Mesendoderm (in vitro differentiated cells): ENCODE data around the gene RPTN.

ENCODE experiments used
- DNase-seq: peaks from one replicate; pipeline ENCODE4 v3.0.0; 2013
- H2AK5ac ChIP-seq: 2 replicates; pipeline ENCODE4 v1.6.1; 2013; ENCODE audit warnings: low read length, inconsistent platforms
- H2BK120ac ChIP-seq: 2 replicates; pipeline ENCODE4 v1.6.1; 2013; ENCODE audit warnings: low read depth, mild to moderate bottlenecking, low read length, moderate library complexity, mixed read lengths
- H2BK15ac ChIP-seq: replicated peaks from 2 replicates; pipeline ENCODE4 v1.6.1; 2013; ENCODE audit warnings: low read depth, mild to moderate bottlenecking, moderate library complexity
- H2BK5ac ChIP-seq: 2 replicates; pipeline ENCODE4 v1.6.1; 2013; ENCODE audit warnings: low read length, inconsistent platforms
- H3K18ac ChIP-seq: 2 replicates; pipeline ENCODE4 v1.6.1; 2013; ENCODE audit warnings: mild to moderate bottlenecking, low read length, mixed read lengths
- H3K23ac ChIP-seq: one replicate; pipeline ENCODE4 v1.6.1; 2013; ENCODE audit warnings: low read length
- H3K27ac ChIP-seq: 2 replicates; pipeline ENCODE4 v1.5.1; 2013; ENCODE audit warnings: low read depth, mild to moderate bottlenecking, inconsistent platforms, low read length, moderate library complexity
- H3K27me3 ChIP-seq: 2 replicates; pipeline ENCODE4 v1.6.1; 2013; ENCODE audit warnings: low read length, control low read depth, mild to moderate bottlenecking, inconsistent platforms; ENCODE audit not compliant: insufficient read depth, poor library complexity
- H3K36me3 ChIP-seq: 2 replicates; pipeline ENCODE4 v1.6.1; 2013; ENCODE audit warnings: low read length, inconsistent platforms; ENCODE audit not compliant: control insufficient read depth, insufficient read depth
- H3K4ac ChIP-seq: one replicate; pipeline ENCODE4 v1.6.1; 2013; ENCODE audit warnings: low read depth, mild to moderate bottlenecking, low read length, moderate library complexity
- H3K4me1 ChIP-seq: 2 replicates; pipeline ENCODE4 v1.6.1; 2013; ENCODE audit warnings: low read depth, low read length, inconsistent platforms; ENCODE audit not compliant: control insufficient read depth
- H3K4me2 ChIP-seq: 2 replicates; pipeline ENCODE4 v1.6.1; 2013; ENCODE audit warnings: low read length
- H3K4me3 ChIP-seq: 2 replicates; pipeline ENCODE4 v1.5.1; 2013; ENCODE audit warnings: mild to moderate bottlenecking, low read length
- H3K56ac ChIP-seq: one replicate; pipeline ENCODE4 v1.6.1; 2013; ENCODE audit warnings: low read length
- H3K79me1 ChIP-seq: 2 replicates; pipeline ENCODE4 v1.6.1; 2013; ENCODE audit warnings: low read length, inconsistent platforms
- H3K79me2 ChIP-seq: 2 replicates; pipeline ENCODE4 v1.6.1; 2013; ENCODE audit warnings: mild to moderate bottlenecking, low read length; ENCODE audit not compliant: control insufficient read depth, insufficient read depth
- H3K9ac ChIP-seq: 2 replicates; pipeline ENCODE4 v1.6.1; 2013; ENCODE audit warnings: low read length, inconsistent platforms
- H4K5ac ChIP-seq: one replicate; pipeline ENCODE4 v1.6.1; 2013; ENCODE audit warnings: low read length
- H4K8ac ChIP-seq: one replicate; pipeline ENCODE4 v1.6.1; 2013; ENCODE audit warnings: low read depth, mild to moderate bottlenecking, control low read depth, low read length, moderate library complexity
- WGBS: extraction: QIAGEN DNeasy Blood & Tissue Kit; methylation state at CpG from one replicate; pipeline ENCODE4 v1.1.7; 2013; ENCODE audit warnings: low lambda C conversion rate, missing lambda C conversion rate; ENCODE audit not compliant: insufficient coverage; ENCODE audit errors: extremely low coverage; 5-methylcytosine and 5-hydroxymethylcytosine counted together

Gene RPTN

DNA sequence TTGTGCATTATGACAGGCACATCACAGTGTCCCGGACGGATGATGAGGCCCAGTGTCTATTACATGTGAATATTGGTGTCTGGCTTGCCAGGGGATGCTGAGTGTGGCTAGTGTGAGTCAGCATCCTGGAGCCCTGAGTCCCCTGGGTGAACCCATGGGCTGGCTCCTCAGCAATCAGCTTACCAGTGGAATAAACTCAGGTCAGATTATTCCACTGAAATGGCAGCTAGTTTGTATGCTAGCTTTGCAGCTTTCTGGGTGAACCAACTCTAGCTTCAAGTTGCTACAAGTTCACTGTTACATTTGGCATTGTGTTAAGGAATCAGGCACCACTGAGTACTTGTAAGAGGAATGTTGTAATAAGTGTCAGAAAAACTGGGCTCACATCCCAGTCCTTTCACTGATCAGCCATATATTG is 23.9 kb upstream of the RPTN start:
- no peak overlapping the region for H2BK15ac ChIP-seq
- DNase-seq, result no peak

DNA sequence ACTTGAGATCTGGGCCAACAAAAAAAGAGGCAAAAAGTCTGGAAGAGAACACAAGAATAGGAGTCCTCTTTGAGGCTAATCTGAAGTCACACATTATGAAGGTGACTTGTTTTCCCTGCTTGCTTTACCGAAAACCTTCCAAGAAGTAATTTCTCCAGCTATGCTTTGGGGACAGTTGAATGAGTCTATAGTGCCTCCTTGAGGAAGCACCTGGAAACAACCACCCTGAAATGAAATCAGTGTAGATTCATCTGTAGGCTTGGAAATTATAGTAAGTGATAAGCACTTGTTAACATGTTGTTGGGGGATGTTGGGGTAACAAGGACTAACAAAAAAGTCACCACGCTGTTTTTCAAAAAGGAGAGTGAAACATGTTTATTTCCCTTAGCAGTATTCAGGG is 23.4 kb upstream of the RPTN start:
- Histone ChIP-seq H3K27ac (no peak overlapping the region), H2BK120ac (no peak overlapping the region), H2AK5ac (no peak overlapping the region), H3K23ac (no peak overlapping the region), H3K79me2 (no peaks in the 10 kb centered on the region), H3K56ac (no peak overlapping the region), H2BK5ac (no peak overlapping the region), H4K8ac (no peak overlapping the region), H3K9ac (no peak overlapping the region), H3K18ac (no peak overlapping the region), H3K4me1 (no peaks in the 10 kb centered on the region), H2BK15ac (no peak overlapping the region), H3K4ac (no peak overlapping the region), H3K79me1 (no peaks in the 10 kb centered on the region), H3K4me3 (no peak overlapping the region), H3K27me3 (no peaks in the 10 kb centered on the region), H3K4me2 (no peak overlapping the region), H3K36me3 (no peaks in the 10 kb centered on the region), H4K5ac (no peak overlapping the region)
- no CpG with 5 or more reads among the region's 2 CpGs for WGBS
- DNase-seq, result peak; percentile 10

More for the DNA sequence above, 23.9 kb upstream of the RPTN start:
- Histone ChIP-seq H3K27me3 (no peaks in the 10 kb centered on the region), H3K36me3 (no peaks in the 10 kb centered on the region), H3K18ac (no peak overlapping the region), H3K4me1 (no peaks in the 10 kb centered on the region), H4K8ac (no peak overlapping the region), H3K23ac (no peak overlapping the region), H2BK5ac (no peak overlapping the region), H3K79me2 (no peaks in the 10 kb centered on the region), H3K4ac (no peak overlapping the region), H3K27ac (no peak overlapping the region), H3K79me1 (no peaks in the 10 kb centered on the region), H3K56ac (no peak overlapping the region), H4K5ac (no peak overlapping the region), H3K4me2 (no peak overlapping the region), H2BK120ac (no peak overlapping the region), H2AK5ac (no peak overlapping the region), H3K9ac (no peak overlapping the region), H3K4me3 (no peak overlapping the region)
- WGBS, result no CpG with 5 or more reads among the region's 2 CpGs

- Histone ChIP-seq H2BK120ac (no peak overlapping the region), H3K79me1 (no peaks in the 10 kb centered on the region), H2BK15ac (no peak overlapping the region), H3K36me3 (no peaks in the 10 kb centered on the region), H3K23ac (no peak overlapping the region), H3K18ac (no peak overlapping the region), H3K4me3 (no peak overlapping the region), H3K79me2 (no peaks in the 10 kb centered on the region), H3K4me1 (no peaks in the 10 kb centered on the region), H2AK5ac (no peak overlapping the region), H3K4me2 (no peak overlapping the region), H3K4ac (no peak overlapping the region), H3K27me3 (no peaks in the 10 kb centered on the region), H2BK5ac (no peak overlapping the region), H4K5ac (no peak overlapping the region), H4K8ac (no peak overlapping the region), H3K9ac (no peak overlapping the region), H3K27ac (no peak overlapping the region), H3K56ac (no peak overlapping the region)
- no CpG with 5 or more reads among the region's 1 CpG for WGBS
- no peak for DNase-seq
These were observed 20.5 kb upstream of the RPTN start for GRCh38 chr1:152179566-152179965.

GRCh38 chr1:152170287-152170905 is 11.4 kb upstream of the RPTN start:
- Histone ChIP-seq H2BK5ac (no peak overlapping the region), H3K18ac (no peak overlapping the region)
- no CpG with 5 or more reads among the region's 5 CpGs for WGBS

GRCh38 chr1:152169366-152170025 is 10.5 kb upstream of the RPTN start:
- no peak overlapping the region for H3K23ac ChIP-seq
- no peak overlapping the region for H2BK5ac ChIP-seq
- no peaks in the 10 kb centered on the region for H3K36me3 ChIP-seq
- no peak overlapping the region for H3K4me2 ChIP-seq
- no peak overlapping the region for H3K9ac ChIP-seq
- no peak overlapping the region for H3K18ac ChIP-seq
- H3K4ac ChIP-seq, result no peak overlapping the region
- no peak overlapping the region for H3K56ac ChIP-seq
- H2BK15ac ChIP-seq, result no peak overlapping the region
- no peaks in the 10 kb centered on the region for H3K79me1 ChIP-seq
- H4K8ac ChIP-seq, result no peak overlapping the region
- H3K27ac ChIP-seq, result no peak overlapping the region
- no peak overlapping the region for H2AK5ac ChIP-seq
- H3K79me2 ChIP-seq, result no peaks in the 10 kb centered on the region
- DNase-seq, result no peak
- H4K5ac ChIP-seq, result no peak overlapping the region
- WGBS, result 100% methylated on average over 1 of the region's 4 CpGs
- no peaks in the 10 kb centered on the region for H3K4me1 ChIP-seq
- no peak overlapping the region for H3K4me3 ChIP-seq
- H2BK120ac ChIP-seq, result no peak overlapping the region
- no peaks in the 10 kb centered on the region for H3K27me3 ChIP-seq

More at GRCh38 chr1:152170287-152170905, 11.4 kb upstream of the RPTN start:
- Histone ChIP-seq H3K79me2 (no peaks in the 10 kb centered on the region), H2BK15ac (no peak overlapping the region), H3K4ac (no peak overlapping the region), H3K4me1 (no peaks in the 10 kb centered on the region), H3K9ac (no peak overlapping the region), H4K8ac (no peak overlapping the region), H3K4me2 (no peak overlapping the region), H3K79me1 (no peaks in the 10 kb centered on the region), H3K4me3 (no peak overlapping the region), H3K27me3 (no peaks in the 10 kb centered on the region), H2BK120ac (no peak overlapping the region), H3K23ac (no peak overlapping the region), H3K27ac (no peak overlapping the region), H4K5ac (no peak overlapping the region), H3K36me3 (no peaks in the 10 kb centered on the region), H2AK5ac (no peak overlapping the region), H3K56ac (no peak overlapping the region)
- no peak for DNase-seq

DNA sequence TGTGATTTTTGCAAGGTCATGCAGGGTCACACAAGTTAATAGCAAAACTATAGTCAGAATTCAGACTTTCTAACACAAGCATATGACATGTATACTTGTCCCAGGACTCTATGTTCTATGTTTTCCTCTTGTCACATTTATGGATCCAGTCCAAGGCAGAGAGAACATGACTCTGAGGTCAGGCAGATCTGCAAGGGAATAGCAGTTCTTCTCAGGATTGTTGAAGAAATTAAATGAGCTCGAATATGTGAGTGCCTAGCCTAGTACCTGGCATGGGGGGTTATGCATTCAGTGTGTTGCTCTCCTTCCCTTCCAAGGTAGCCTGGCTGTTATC is 9.5 kb upstream of the RPTN start:
- Histone ChIP-seq H3K4me1 (no peaks in the 10 kb centered on the region), H2BK15ac (no peak overlapping the region), H3K23ac (no peak overlapping the region), H3K36me3 (no peaks in the 10 kb centered on the region), H3K56ac (no peak overlapping the region), H2BK5ac (no peak overlapping the region), H3K18ac (no peak overlapping the region), H4K8ac (no peak overlapping the region), H2AK5ac (no peak overlapping the region), H3K4ac (no peak overlapping the region), H3K27ac (no peak overlapping the region), H3K27me3 (no peaks in the 10 kb centered on the region), H3K79me1 (no peaks in the 10 kb centered on the region), H2BK120ac (no peak overlapping the region), H4K5ac (no peak overlapping the region), H3K79me2 (no peaks in the 10 kb centered on the region), H3K4me2 (no peak overlapping the region), H3K4me3 (no peak overlapping the region), H3K9ac (no peak overlapping the region)
- no CpG with 5 or more reads among the region's 1 CpG for WGBS
- no peak for DNase-seq
